HepG2 (cell line): Measurements from ENCODE around the gene FGGY. TPM values are rescaled to one million over a fixed set of nuclear protein-coding genes. Genes with fewer than 3 reads are reported as not detected.
A peak's percentile ranks its signal among the peaks of the same experiment; 100 is the strongest.

Experiments
- ASH2L ChIP-seq: fragments of 300-600, 200-600 bp; sonication (generic); IDR thresholded peaks from 2 replicates; pipeline ENCODE4 v1.7.0; 2017; ENCODE audit warnings: low read depth, mild to moderate bottlenecking, moderate library complexity, mixed read lengths, low read length; ENCODE audit not compliant: insufficient read length
- BHLHE40 ChIP-seq: IDR thresholded peaks from 2 replicates; pipeline ENCODE4 v1.6.1; 2011; ENCODE audit warnings: low read length, improper control_type of control experiment
- ESRRA ChIP-seq: sonication (generic); formaldehyde crosslinking; IDR thresholded peaks from 2 replicates; pipeline ENCODE4 v1.5.1; 2020; ENCODE audit warnings: mild to moderate bottlenecking, low read depth, missing genetic modification reagents
- FOXA1 ChIP-seq, 2 experiments: fragments of 450-650 bp in 1 of 2; sonication (generic) in 1 of 2; formaldehyde crosslinking in 1 of 2; IDR thresholded peaks; 2 replicates each; pipeline versions ENCODE4 v1.4.0 to v1.6.1; 2016 to 2020; ENCODE audit warnings: missing genetic modification reagents in 1 of 2
- FOXO1 ChIP-seq: sonication (generic); formaldehyde crosslinking; IDR thresholded peaks from 2 replicates; pipeline ENCODE4 v1.4.0; 2020; ENCODE audit warnings: missing genetic modification reagents
- NFIC ChIP-seq: IDR thresholded peaks from 2 replicates; pipeline ENCODE4 v1.6.1; 2012; ENCODE audit warnings: mild to moderate bottlenecking, low read length, inconsistent platforms
- ONECUT2 ChIP-seq: sonication (generic); formaldehyde crosslinking; IDR thresholded peaks from 2 replicates; pipeline ENCODE4 v1.4.0; 2020; ENCODE audit warnings: missing genetic modification reagents
- RFXAP ChIP-seq: sonication (generic); formaldehyde crosslinking; IDR thresholded peaks from 2 replicates; pipeline ENCODE4 v1.4.0; 2020; ENCODE audit warnings: missing genetic modification reagents, borderline replicate concordance
- SMC3 ChIP-seq: IDR thresholded peaks from 2 replicates; pipeline ENCODE4 v1.6.1; 2011; ENCODE audit warnings: low read length, improper control_type of control experiment
- SPEN ChIP-seq: sonication (generic); formaldehyde crosslinking; IDR thresholded peaks from 2 replicates; pipeline ENCODE4 v1.5.1; 2020; ENCODE audit warnings: low read depth, mild to moderate bottlenecking, missing genetic modification reagents
- SRSF4 ChIP-seq: fragments of 200-400 bp; formaldehyde crosslinking; IDR thresholded peaks from one replicate; pipeline ENCODE4 v1.6.1; 2018; ENCODE audit warnings: mild to moderate bottlenecking, low read depth, low read length, moderate library complexity; ENCODE audit not compliant: poor library complexity, severe bottlenecking
- ZBTB7A ChIP-seq: sonication (generic); formaldehyde crosslinking; IDR thresholded peaks from 2 replicates; pipeline ENCODE4 v1.8.0; 2022; ENCODE audit warnings: mild to moderate bottlenecking, missing genetic modification reagents
- ZNF10 ChIP-seq: sonication (generic); formaldehyde crosslinking; IDR thresholded peaks from 2 replicates; pipeline ENCODE4 v1.4.0; 2020; ENCODE audit warnings: mild to moderate bottlenecking, low read depth, missing genetic modification reagents, borderline replicate concordance
- ZNF20 ChIP-seq: sonication (generic); formaldehyde crosslinking; IDR thresholded peaks from 2 replicates; pipeline ENCODE4 v1.4.0; 2020; ENCODE audit warnings: mild to moderate bottlenecking, moderate library complexity, missing genetic modification reagents
- ZNF225 ChIP-seq: sonication (generic); formaldehyde crosslinking; IDR thresholded peaks from 2 replicates; pipeline ENCODE4 v1.4.0; 2020; ENCODE audit warnings: mild to moderate bottlenecking, missing genetic modification reagents
- ZNF451 ChIP-seq: sonication (generic); formaldehyde crosslinking; IDR thresholded peaks from 2 replicates; pipeline ENCODE4 v1.5.0; 2020; ENCODE audit warnings: mild to moderate bottlenecking, missing genetic modification reagents
- ZNF644 ChIP-seq: IDR thresholded peaks from 2 replicates; pipeline ENCODE4 v1.6.1; 2016; ENCODE audit warnings: low read depth
- ZNF841 ChIP-seq: sonication (generic); formaldehyde crosslinking; IDR thresholded peaks from 2 replicates; pipeline ENCODE4 v1.8.1; 2023; ENCODE audit warnings: missing genetic modification reagents, borderline replicate concordance
- polyA plus RNA-seq, 8 experiments: library from polyadenylated mRNA; depleted of rRNA in 3 of 8; stranded (reverse) in 7 of 8; unstranded in 1 of 8; fragments of >200 nt; fragmentation: Illumina TruSeq in 4 of 8; extraction: Trizol in 4 of 8; gene quantifications; 2 replicates each; pipeline versions ENCODE4 v1.2.1 to v1.2.3, GENCODE V29; 2011 to 2016; ENCODE audit warnings: low read depth in 4 of 8, missing spikeins in 1 of 8, mixed read lengths in 1 of 8; ENCODE audit not compliant: insufficient read depth in 1 of 8
- total RNA-seq, 5 experiments: library from RNA; depleted of rRNA; stranded (reverse); fragments of >200 nt; fragmentation: Illumina TruSeq; extraction: Trizol; gene quantifications; 2 replicates each; pipeline ENCODE4 v1.2.3, GENCODE V29; 2016; ENCODE audit warnings: low read depth in 1 of 5
- TF ChIP-seq, protein P1 (sequence below): sonication (generic); formaldehyde crosslinking; IDR thresholded peaks from 2 replicates; pipeline ENCODE4 v1.9.0; 2021; ENCODE audit warnings: missing genetic modification reagents, borderline replicate concordance
- TF ChIP-seq, protein P2 (sequence below): sonication (generic); formaldehyde crosslinking; IDR thresholded peaks from 2 replicates; pipeline ENCODE4 v1.5.0; 2020; ENCODE audit warnings: mild to moderate bottlenecking, missing genetic modification reagents
- TF ChIP-seq, protein P3 (sequence below): IDR thresholded peaks from 2 replicates; pipeline ENCODE4 v1.6.1; 2016
- TF ChIP-seq, protein P4 (sequence below): sonication (generic); formaldehyde crosslinking; IDR thresholded peaks from 2 replicates; pipeline ENCODE4; 2020; ENCODE audit warnings: missing genetic modification reagents, mild to moderate bottlenecking, borderline replicate concordance

Gene FGGY
- total and polyA plus RNA-seq, 2 of the 13 experiments (the other 11 are each of a cell fraction or from before 2014, with no cell fraction given) = 15.7 to 27.5 TPM

DNA sequence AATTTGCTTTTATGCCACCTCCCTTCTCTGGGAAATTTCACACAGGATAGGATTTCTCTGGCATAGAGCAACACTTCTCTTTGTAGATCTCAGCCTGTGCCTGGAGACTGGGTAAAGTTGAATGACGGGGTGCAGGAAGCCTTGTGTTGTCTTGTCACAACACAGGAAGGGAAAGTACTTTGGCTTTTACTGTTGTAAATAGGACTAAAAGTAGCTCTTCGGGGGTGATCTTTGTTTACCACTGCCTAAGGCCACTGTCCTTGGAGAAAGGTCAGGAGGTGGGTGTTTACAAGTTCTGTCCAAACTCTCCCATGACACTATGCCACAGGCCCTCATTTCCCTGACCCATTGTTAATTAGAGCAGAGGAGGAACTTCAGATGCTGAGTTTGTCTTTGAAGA, 139.7 kb downstream of the FGGY start (continued):
- TF ChIP-seq, protein P1, sequence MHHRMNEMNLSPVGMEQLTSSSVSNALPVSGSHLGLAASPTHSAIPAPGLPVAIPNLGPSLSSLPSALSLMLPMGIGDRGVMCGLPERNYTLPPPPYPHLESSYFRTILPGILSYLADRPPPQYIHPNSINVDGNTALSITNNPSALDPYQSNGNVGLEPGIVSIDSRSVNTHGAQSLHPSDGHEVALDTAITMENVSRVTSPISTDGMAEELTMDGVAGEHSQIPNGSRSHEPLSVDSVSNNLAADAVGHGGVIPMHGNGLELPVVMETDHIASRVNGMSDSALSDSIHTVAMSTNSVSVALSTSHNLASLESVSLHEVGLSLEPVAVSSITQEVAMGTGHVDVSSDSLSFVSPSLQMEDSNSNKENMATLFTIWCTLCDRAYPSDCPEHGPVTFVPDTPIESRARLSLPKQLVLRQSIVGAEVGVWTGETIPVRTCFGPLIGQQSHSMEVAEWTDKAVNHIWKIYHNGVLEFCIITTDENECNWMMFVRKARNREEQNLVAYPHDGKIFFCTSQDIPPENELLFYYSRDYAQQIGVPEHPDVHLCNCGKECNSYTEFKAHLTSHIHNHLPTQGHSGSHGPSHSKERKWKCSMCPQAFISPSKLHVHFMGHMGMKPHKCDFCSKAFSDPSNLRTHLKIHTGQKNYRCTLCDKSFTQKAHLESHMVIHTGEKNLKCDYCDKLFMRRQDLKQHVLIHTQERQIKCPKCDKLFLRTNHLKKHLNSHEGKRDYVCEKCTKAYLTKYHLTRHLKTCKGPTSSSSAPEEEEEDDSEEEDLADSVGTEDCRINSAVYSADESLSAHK = no peak
- TF ChIP-seq ZNF451 (CRISPR knock-in tag) (no peak), ASH2L (no peak), ZBTB7A (no peak), ZNF10 (CRISPR knock-in tag) (no peak), ZNF20 (CRISPR knock-in tag) (no peak), FOXO1 (CRISPR knock-in tag) (peak; percentile 95), NFIC (no peak), FOXA1 (IDR thresholded peaks at IDR 0.05) (no peak), FOXA1 (CRISPR knock-in tag; IDR thresholded peaks at IDR 0.05) (peak; percentile 28; the same call in 1 of the 2 replicates), SPEN (CRISPR knock-in tag) (no peak), ZNF841 (no peak), RFXAP (CRISPR knock-in tag) (no peak), ZNF644 (no peak), ZNF225 (no peak), ONECUT2 (CRISPR knock-in tag) (no peak), BHLHE40 (no peak), ESRRA (peak; percentile 37; the same call in 1 of the 2 replicates), SRSF4 (no peak), SMC3 (no peak)
- TF ChIP-seq, protein P2, sequence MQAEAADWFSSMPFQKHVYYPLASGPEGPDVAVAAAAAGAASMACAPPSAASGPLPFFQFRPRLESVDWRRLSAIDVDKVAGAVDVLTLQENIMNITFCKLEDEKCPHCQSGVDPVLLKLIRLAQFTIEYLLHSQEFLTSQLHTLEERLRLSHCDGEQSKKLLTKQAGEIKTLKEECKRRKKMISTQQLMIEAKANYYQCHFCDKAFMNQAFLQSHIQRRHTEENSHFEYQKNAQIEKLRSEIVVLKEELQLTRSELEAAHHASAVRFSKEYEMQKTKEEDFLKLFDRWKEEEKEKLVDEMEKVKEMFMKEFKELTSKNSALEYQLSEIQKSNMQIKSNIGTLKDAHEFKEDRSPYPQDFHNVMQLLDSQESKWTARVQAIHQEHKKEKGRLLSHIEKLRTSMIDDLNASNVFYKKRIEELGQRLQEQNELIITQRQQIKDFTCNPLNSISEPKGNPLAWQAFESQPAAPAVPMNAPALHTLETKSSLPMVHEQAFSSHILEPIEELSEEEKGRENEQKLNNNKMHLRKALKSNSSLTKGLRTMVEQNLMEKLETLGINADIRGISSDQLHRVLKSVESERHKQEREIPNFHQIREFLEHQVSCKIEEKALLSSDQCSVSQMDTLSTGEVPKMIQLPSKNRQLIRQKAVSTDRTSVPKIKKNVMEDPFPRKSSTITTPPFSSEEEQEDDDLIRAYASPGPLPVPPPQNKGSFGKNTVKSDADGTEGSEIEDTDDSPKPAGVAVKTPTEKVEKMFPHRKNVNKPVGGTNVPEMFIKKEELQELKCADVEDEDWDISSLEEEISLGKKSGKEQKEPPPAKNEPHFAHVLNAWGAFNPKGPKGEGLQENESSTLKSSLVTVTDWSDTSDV (CRISPR knock-in tag) = no peak
- TF ChIP-seq, protein P3, sequence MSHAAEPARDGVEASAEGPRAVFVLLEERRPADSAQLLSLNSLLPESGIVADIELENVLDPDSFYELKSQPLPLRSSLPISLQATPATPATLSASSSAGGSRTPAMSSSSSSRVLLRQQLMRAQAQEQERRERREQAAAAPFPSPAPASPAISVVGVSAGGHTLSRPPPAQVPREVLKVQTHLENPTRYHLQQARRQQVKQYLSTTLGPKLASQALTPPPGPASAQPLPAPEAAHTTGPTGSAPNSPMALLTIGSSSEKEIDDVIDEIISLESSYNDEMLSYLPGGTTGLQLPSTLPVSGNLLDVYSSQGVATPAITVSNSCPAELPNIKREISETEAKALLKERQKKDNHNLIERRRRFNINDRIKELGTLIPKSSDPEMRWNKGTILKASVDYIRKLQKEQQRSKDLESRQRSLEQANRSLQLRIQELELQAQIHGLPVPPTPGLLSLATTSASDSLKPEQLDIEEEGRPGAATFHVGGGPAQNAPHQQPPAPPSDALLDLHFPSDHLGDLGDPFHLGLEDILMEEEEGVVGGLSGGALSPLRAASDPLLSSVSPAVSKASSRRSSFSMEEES (CRISPR knock-in tag) = peak; percentile 56; the same call in 1 of the 2 replicates
- TF ChIP-seq, protein P4, sequence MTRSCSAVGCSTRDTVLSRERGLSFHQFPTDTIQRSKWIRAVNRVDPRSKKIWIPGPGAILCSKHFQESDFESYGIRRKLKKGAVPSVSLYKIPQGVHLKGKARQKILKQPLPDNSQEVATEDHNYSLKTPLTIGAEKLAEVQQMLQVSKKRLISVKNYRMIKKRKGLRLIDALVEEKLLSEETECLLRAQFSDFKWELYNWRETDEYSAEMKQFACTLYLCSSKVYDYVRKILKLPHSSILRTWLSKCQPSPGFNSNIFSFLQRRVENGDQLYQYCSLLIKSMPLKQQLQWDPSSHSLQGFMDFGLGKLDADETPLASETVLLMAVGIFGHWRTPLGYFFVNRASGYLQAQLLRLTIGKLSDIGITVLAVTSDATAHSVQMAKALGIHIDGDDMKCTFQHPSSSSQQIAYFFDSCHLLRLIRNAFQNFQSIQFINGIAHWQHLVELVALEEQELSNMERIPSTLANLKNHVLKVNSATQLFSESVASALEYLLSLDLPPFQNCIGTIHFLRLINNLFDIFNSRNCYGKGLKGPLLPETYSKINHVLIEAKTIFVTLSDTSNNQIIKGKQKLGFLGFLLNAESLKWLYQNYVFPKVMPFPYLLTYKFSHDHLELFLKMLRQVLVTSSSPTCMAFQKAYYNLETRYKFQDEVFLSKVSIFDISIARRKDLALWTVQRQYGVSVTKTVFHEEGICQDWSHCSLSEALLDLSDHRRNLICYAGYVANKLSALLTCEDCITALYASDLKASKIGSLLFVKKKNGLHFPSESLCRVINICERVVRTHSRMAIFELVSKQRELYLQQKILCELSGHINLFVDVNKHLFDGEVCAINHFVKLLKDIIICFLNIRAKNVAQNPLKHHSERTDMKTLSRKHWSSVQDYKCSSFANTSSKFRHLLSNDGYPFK (CRISPR knock-in tag) = no peak
